GM06990 (cell line): Measurements from ENCODE around the gene C1QTNF9B.

Experiments used
- DNase-seq: peaks from one replicate; pipeline ENCODE4 v3.0.0-alpha.2; 2011; ENCODE audit not compliant: insufficient read length; ENCODE audit errors: extremely low read depth
- H3K27me3 ChIP-seq: replicated peaks from 2 replicates; pipeline ENCODE4 v1.6.0; 2011; ENCODE audit warnings: low read length; ENCODE audit not compliant: control insufficient read depth, insufficient read depth
- H3K36me3 ChIP-seq: 2 replicates; pipeline ENCODE4 v1.5.1; 2011; ENCODE audit warnings: low read length; ENCODE audit not compliant: control insufficient read depth, insufficient read depth
- H3K4me3 ChIP-seq: replicated peaks from 2 replicates; pipeline ENCODE4 v1.5.1; 2011; ENCODE audit warnings: low read depth, mild to moderate bottlenecking, control low read depth, low read length
- TF ChIP-seq, protein P1 (sequence below): IDR thresholded peaks from 2 replicates; pipeline ENCODE4 v1.5.1; 2011; ENCODE audit warnings: low read length, control low read depth, mild to moderate bottlenecking, inconsistent platforms; ENCODE audit not compliant: insufficient read depth, poor library complexity, severe bottlenecking

The C1QTNF9B gene

DNA sequence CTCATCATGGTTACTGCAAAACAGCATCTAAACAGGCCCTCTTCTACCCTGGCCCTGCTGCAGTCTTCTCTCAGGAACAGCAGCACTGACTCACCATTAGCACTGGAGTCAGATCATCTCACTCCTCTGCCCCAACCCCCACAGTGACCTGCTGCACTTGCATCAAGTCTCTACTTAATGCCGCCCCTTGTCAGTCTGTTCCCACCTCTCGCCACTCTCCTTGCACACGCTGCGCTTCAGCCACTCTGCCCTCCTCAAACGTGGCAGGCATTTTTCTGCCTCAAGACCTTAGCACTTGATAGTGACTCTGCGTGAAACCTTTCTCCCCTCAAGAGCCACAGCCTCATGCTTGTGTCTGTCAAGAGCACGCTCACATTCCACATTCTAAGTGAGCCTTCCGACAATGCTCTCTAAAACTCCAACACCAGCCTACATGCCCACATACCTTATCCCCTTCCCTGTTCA, 30.2 kb downstream of the C1QTNF9B start:
- TF ChIP-seq, protein P1, sequence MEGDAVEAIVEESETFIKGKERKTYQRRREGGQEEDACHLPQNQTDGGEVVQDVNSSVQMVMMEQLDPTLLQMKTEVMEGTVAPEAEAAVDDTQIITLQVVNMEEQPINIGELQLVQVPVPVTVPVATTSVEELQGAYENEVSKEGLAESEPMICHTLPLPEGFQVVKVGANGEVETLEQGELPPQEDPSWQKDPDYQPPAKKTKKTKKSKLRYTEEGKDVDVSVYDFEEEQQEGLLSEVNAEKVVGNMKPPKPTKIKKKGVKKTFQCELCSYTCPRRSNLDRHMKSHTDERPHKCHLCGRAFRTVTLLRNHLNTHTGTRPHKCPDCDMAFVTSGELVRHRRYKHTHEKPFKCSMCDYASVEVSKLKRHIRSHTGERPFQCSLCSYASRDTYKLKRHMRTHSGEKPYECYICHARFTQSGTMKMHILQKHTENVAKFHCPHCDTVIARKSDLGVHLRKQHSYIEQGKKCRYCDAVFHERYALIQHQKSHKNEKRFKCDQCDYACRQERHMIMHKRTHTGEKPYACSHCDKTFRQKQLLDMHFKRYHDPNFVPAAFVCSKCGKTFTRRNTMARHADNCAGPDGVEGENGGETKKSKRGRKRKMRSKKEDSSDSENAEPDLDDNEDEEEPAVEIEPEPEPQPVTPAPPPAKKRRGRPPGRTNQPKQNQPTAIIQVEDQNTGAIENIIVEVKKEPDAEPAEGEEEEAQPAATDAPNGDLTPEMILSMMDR = no peak
- H3K36me3 ChIP-seq = peaks cover 1% of the 10 kb centered on the region; the same call in 1 of the 2 replicates
- no peak for DNase-seq
- no peak overlapping the region for H3K4me3 ChIP-seq
- no peaks in the 10 kb centered on the region for H3K27me3 ChIP-seq

- H3K36me3 ChIP-seq = peaks cover 1% of the 10 kb centered on the region; the same call in 1 of the 2 replicates
- no peaks in the 10 kb centered on the region for H3K27me3 ChIP-seq
- H3K4me3 ChIP-seq = no peak overlapping the region
- DNase-seq = no peak
- TF ChIP-seq, protein P1 = no peak
Measured at GRCh38 chr13:23866420-23867026, 30.8 kb downstream of the C1QTNF9B start.

DNA sequence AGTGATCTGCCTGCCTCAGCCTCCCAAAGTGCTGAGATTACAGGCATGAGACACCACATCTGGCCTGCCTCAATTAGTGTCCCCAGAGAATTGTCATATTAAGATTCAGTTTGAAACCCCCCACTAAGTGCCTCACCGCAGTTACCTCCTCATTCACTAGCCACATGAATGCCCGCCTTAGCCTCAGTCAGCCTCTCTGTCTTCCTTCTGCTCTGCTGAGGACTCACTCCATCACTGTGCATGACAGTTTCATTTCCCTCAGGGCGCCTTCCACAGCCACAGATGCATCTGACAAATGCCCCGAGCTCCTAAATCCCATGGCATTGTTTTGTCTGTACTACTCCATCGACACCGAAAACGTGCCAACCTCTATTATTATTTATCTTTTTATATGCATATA, 31.4 kb downstream of the C1QTNF9B start:
- Histone ChIP-seq H3K4me3 (no peak overlapping the region), H3K36me3 (peaks cover 1% of the 10 kb centered on the region; the same call in 1 of the 2 replicates), H3K27me3 (no peaks in the 10 kb centered on the region)
- no peak for DNase-seq
- TF ChIP-seq, protein P1 = no peak

- Histone ChIP-seq H3K4me3 (no peak overlapping the region), H3K27me3 (no peaks in the 10 kb centered on the region), H3K36me3 (peaks cover 1% of the 10 kb centered on the region; the same call in 1 of the 2 replicates)
- DNase-seq = no peak
- TF ChIP-seq, protein P1 = no peak
Measured at GRCh38 chr13:23865026-23865425, 32.3 kb downstream of the C1QTNF9B start.

DNA sequence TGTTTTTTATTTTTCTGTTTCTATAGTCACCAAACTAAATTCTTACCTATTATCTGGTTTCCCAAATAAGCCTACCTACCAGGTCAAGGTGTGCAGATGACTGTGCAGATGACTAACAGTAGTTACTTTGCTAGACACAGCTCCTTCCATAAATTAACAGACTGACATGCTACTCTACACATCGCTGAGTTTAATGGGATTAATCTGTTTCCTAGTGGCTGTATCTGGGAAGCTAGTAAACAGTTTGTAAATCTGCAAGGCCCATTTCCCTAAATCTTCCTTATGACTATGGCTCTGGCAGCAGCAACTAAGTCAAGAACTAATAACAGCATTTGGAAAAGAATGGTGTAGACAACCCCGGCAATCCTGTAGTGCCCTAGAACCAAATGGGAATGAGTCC, 36.0 kb downstream of the C1QTNF9B start:
- no peak for DNase-seq
- Histone ChIP-seq H3K36me3 (no peaks in the 10 kb centered on the region; the same call in 1 of the 2 replicates), H3K4me3 (no peak overlapping the region), H3K27me3 (no peaks in the 10 kb centered on the region)
- TF ChIP-seq, protein P1 = no peak
